Dedifferentiated amniotic fluid mesenchymal stem cell (primary cell): ENCODE data around the gene HGFAC.

Experiments used
- DNase-seq: peaks from one replicate; pipeline ENCODE4 v3.0.0-alpha.2; 2016; ENCODE audit errors: extremely low spot score

Gene HGFAC

DNA sequence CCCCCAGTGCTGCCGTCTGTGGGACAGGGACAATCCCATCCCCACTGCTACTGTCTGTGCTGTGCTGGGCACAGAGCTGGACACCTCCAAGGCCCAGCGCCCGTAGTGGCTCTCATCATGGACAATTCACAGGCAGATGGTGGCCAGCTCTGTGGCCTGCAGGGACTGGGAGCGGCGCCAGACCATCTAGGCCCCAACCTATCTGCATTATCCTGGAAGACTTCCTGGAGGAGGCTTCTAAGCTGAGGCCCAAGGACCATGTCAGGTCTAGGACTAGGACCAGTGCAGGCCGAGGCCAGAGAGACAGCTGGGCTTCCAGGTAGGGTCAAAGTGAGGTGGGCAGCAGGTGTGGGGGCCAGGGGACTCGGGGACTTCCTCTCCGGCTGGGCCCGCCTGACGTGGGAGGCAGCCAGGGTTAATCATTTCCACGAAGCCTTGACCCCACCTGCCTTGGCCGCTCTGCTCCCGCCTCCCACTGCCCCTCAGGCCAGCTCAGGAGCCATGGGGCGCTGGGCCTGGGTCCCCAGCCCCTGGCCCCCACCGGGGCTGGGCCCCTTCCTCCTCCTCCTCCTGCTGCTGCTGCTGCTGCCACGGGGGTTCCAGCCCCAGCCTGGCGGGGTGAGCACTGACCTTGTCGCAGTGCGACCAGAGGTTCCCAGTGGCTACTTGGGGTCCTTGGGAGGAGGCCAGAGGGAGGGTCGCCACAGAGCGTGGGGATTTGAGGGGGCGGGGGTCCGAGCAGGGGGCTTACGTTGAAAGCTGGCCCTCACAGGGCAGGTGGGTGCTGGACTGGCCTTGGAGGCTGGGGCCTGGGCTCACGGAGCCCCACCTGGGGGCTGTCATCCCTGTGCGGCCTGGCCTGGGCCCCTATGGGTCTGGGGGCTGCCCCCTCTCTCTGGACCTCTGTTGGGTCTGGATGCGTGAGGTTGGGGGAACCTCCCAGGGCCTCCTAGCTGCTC, at the start of gene HGFAC:
Gene HGFAC (plus strand): TSS at position 468 of the 959 bp plus-strand sequence. CDS start 34 bp downstream, at position 502.
- no peak for DNase-seq

DNA sequence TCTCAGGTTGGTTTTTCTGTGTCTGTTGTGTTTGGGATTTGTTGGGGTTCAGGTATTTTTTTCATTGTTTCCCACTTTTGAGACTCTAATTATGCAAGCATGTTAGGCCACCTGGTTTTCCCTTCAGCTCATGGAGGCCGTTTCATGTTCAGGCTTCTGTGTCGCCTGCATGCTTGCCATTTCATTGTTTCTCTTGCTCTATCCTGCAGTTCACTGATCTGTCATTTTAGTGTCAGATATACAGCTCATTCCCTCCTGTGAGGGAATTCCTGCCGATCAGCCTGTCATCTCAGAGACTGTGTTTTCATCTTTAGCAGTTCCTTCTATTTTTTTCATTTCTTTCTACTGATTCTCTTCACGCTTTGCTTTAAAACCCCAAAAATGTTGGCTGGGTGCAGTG, 49.4 kb upstream of the HGFAC start:
- DNase-seq, result no peak

DNA sequence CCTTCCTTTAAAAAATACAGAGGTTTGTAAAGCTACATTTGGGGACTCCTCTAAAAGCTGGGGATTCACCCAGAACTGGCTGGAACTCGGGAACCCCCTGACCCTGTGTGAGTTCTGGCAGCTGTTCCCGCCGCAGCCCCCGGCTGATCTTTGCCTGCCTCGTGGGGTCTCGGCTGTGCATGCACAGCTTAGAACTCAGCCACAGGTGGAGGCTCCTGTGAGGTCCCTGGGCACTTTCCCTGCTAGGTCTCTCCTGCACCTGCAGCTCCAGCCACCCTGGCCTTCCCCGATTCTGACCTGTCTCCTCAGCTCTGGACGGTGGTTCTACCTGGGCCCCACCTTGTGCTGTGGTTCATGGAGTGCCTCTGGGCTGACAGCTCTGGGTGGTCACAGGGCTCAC, 48.6 kb upstream of the HGFAC start:
- no peak for DNase-seq

DNA sequence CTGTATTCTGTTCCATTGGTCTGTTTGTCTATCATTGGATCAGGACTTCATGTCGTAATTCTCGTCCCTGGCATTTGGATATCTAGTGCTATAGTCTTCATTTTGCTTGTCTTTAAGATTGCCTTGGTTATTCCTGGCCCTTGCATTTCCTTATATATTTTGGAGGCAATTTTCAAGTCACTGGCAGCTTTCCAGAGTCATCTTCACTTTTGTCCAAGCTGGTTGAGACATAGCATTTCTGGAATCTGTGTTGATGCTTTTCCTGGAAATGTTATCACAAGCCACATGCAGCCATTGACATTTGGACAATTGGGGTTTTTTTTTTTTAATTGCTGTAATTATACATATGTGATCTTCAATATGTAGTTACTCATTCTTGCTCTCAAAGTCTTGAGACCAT, 45.2 kb upstream of the HGFAC start:
- DNase-seq, result no peak

DNA sequence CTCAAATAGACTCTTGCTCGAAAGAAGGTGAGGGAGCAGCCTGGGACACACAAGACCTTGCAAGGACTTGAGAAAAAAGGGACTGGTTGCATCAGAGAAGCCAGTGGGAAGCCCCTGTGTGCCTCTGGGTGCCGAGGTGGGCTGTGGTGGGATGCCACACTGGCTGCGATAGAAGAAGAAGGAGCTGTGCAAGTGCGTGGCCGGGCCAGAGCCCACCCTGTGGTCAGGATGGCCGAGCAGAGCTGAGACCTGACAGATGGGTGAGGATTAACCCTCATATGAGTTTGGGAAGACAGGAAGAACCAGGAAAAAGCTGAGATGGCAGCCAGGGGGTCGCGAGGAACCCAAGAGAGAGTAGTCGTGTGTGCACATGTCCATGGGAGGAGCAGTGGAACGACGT, 44.6 kb upstream of the HGFAC start:
- DNase-seq, result no peak

DNA sequence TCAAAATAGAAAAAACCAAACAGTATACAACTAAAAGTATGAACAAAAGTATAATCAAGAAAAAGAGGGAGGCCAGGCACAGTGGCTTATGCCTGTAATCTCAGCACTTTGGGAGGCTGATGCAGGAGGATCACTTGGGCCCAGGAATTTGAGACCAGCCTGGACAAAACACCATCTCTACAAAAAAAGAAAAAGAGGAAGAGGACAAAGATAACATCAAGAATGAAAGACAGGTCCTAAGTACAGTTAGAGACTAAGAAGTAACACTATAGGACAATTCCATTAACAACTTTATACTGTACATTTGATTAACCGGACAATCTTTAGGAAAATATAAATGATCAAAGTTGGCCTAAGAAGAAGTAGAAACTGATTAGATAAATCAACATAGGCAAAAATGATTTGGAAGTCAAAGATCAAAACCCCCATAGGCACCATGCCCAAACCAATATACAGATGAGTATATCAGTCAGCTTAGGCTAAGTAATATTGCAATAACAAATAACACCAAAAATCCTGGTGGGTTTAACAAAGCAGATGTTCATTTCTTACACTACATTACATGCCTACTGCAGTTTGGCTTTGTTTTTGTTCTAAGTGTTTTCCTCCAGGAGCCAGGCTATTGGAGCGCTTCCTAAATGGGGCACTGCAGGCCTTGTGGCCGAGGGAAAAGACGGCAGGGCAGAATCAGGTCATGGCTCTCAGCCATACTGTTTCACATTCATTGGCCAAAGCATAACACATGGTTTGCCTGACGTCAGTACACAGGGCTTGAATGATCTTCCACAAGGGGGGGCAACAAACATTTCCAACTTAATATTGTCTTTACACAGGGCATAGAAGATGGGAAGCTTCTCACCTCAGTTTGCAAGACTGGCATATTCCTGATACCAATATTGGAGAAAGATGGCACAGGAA, 42.2 kb upstream of the HGFAC start:
- no peak for DNase-seq

DNA sequence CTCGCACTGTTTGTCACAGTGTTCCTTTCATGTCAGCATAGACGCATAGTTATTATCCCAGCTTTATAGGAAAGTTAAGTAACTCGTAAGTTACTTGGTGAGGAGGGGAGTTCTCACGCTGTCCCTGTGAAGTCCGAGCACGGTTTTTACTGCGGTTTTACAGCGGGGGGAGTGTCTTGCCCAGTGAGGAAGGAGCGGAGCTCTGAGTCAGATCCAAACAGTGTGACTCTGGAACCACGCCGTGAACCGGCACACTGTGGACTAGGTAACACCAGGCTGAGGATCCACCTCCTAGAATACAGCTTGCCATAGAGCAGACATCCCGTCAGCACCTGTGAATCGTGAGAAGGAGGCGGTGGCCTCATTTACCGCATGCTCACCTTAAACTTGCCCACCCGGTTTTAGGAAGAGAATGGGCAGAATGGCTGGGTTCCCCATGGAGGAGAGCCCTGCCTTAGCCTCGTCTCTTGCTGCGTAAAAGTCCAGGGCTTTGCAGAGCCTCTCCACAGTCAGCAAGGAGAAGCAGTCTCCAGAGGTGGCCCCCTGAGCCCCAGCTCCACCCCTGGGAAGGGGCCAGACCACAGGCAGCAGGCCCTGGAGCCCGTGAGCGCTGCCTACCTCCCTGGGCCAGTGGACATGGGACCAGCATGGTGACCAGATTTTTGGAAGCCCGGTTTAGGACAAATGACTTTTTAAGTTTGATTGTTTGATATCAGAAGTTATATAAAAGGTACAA, 40.2 kb upstream of the HGFAC start:
- no peak for DNase-seq

DNA sequence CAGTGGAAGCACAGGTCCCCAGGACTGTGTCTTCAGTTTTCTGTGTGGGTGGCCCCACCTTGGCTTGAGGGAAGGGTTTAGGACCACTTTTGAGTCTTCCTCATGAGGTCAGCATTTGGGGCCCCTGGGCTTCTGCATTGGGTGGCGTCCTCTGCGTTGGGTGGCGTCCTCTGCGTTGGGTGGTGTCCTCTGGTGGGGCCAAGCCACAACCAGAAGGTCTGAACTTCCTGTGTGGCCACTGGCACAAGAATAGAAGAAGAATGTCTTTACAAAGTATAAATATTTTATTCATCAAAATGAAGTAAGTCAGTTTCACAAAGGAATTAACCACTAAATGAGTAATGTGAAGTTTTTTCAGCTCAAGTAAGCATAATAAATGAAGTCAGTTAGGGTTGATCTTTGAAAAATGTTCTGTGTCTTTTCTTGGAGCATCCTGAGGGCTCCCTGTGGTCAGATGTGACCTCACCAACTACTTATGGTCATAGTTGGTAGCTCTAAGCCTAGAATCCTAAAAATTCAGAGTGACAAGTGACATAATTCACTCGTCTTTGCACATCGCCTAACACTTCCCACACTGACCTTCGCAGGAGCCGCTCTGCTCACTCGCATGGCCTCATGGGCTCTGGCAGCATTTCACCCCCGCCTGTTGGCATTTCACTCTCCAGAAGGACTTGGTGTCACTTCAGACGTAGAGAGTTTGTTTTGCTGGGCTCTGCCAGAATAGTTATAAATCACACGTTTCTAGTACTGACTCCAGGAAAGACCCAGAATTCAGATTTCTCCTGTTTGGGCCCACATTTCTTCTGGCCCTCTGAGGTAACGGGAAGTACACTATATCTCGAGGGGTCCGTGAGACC, 39.0 kb upstream of the HGFAC start:
- peak; percentile 62 for DNase-seq

DNA sequence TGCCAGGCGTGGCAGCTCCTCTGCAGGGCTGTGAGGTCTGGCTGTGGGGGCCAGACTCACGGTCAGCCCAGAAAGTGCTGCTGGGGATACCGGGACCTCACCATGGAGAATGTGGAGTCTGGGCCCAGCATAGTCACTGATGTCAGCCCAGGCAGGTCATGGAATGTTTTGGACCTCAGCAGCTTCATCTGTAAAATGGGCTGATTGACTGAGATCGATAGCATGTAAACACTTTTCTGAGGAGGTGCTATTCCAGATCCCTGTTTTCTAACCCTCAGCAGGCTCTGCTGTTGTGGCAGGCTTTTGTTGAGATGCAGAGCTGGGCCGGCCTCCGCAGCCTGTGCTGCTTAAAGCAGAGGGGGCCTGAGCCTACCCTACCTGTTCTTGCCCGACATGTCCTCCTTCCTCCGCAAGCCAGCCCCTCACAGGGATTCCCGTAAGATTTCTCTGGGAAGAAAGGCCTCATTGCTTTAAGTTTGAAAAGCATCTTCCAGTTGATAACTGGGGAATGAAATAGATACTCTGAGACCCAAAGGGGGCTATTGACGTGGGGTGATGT, 38.3 kb upstream of the HGFAC start:
- no peak for DNase-seq

DNA sequence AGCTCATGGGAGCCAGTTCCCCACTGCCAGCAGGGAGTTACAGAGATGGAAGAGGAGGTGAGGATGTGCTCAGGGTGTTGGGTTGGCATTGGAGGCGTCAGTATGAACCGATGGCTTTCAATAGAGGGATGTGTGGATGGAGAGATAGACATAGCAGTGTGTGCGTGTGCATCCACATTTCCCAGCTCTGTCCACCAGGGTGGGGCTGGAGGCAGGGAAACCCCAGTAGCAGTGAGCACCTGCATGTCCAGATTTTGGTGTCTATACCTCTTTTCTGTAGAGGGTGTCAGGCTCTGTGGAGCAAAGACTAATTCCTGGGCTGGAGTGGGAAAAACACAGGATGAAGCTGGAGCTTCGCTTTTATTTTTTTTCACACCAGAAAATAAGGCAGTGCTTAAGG, 37.2 kb upstream of the HGFAC start:
- DNase-seq, result no peak

DNA sequence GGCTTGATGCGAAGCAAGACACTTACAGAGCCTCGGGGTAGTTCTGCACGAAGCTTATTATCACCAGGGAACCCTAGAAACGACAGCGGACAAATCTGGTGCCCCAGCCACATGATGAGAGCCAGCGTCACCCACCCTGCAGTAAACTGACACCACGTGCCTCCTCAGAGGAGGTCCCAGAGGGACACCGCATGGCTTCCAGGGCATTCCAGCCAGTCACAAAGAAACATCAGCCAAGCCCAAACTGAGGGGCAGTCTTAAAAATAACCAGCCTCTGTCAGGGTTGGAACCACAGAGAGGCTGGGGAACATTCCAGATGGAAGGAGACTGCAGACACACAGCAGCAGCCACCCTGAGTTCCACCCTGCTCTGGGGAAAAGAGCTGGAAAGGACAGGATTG, 36.6 kb upstream of the HGFAC start:
- no peak for DNase-seq

DNA sequence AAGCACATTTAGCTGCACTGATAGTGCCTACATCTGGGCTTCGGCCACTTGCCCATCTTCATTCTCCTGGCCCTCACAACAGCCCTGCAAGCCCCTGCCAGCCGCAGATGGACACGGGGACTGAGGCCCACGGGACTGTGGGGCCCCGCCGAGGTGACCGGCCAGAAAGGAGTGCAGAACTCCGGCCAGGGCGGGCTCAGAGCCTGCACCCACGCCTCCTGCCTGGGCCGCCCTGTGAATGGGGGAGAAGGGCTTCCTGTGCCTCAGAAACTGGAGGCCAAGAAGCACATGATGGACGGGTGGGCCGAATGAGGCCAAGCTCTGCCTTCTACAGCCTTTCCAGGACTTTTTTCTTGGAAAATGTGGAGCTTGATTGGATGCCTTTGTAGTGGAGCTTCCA, 35.7 kb upstream of the HGFAC start:
- DNase-seq, result no peak

DNA sequence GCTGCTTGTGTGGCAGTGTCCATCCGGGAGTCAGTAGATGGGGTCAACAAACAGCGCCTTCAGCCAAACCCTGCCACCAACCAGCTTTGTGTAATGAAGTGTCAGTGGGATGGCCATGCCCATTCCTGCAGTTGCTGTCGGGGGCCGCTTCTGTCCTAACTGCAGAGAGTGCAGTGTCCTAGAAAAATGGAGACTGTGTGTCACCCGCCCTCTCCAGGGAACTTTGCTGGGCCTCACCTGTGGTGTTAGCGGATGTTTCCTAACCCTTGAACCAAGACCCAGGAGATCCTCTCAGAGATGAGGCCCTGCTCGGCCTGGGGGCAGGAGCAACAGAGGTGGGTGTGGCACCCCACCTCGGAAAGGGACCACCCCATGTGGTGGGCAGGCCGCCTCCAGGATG, 35.3 kb upstream of the HGFAC start:
- DNase-seq, result no peak

DNA sequence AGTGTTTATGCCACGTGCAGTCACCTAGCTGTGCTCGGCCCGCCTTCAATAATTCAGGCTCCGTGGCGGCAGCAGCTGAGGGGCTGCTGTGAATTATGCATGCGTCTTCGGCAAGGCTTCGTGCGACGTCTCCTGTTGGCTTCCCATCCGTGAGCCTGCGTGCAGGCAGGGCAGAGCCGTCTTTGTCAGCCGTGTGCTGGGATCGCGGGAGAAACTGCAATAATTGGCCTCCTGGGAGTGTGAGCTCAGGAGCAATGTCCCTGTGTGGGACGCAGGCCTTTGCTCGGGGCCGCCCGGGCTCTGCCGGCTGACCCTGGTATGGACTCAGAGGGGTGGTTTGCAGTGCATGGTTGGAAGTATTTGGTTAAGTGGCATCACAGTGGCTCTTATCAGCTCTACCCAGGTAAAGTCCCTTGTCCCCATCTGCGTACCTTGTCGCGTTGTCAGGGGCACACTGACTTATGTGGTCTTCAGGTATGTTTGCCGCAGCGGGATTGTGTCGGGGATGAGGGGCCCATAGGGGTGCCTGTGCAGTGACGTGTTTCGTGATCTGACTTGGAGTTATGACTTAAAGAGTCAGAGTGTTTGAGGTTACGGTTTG, 34.5 kb upstream of the HGFAC start:
- DNase-seq, result no peak

DNA sequence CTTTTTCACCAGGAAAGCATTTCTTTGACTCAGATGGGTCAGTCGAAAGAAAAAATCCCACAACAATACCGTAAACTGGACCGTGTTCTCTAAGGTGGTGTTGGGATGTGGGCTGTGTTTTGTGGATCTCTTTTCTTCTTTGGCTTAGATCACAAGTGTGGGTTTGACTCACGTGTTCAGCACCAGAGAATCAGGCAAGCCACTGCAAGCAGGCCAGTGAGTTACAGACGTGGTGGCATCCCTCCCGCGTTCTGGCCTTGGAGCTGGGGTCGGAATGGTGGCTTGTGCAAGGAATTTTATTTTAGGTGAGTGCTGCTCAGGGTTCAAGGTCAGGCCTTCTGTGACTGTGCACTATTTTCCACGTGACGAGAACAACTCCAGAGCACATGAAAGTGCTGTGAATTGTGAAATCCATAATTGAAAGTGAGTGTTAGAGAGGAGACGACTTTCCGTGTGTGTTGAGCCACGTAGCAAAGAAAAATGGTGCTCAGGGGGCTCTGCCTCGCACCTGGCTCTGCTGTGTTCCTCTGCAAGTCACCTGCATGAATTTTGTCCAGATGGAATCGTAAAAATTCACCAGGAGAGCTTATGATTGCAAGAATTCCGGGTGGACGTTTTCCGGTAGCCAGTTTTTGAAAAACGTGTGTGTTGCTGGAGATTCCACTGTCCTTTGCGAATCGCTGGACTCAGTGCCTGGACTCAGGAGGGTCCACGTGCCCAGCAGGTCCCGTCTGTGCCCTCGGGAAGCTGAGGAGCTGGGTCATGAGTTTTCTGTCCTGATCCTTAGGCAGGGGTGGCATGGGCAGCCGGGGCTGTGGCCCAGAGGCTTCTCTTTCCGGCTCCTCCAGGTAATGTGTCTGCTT, 33.6 kb upstream of the HGFAC start:
- DNase-seq, result no peak

DNA sequence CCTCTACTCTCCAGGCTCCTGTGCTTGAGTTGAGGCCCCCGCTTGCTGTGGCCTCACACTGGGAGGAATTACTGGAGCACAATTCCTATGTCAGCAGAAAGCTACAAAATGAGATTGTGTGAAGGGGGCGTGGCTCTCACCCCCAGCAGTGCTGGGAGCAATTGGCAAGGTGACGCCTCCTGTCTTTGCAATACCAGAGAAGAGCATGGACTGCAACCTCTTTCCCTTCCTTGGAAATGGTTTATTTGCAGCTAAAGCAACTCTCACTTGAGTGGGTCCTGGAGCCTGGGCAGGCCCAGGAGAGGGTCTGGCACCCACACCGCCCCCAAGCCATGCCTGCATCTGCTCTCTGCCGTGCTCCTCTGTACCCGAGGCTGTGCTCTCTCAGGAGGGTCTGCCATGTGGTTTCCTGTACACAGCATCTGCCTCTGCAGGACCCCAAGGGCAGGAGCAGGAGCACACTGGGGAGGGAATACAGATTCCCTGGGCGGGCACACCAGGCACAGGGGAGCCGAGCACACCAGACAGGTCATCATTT, 32.9 kb upstream of the HGFAC start:
- no peak for DNase-seq

DNA sequence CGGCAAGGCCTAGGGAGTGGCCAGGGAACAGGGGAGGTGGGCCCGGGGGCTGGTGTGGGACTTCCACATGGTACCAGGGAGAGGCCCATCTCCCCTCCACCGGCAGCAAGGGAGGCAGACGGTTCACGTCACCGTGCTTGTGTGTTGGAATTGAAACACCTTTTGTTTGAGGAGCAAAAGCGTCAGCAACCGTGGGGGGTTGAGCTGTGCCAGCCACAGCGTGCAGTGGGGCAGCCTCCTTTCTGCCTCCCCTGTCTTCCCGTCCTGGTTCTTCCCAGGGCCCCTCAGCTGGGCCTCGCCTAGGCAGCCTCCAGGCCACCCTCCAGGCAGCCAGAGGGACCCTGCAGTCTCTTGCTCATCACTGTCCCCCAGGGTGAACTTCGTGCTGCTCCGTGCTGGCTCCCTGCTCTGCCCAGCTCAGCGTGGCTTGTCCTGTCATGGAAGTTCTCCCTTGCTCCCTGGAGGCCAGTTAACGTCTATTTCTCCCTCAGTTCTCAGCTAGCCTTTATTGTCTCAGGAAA, 32.1 kb upstream of the HGFAC start:
- DNase-seq, result no peak

DNA sequence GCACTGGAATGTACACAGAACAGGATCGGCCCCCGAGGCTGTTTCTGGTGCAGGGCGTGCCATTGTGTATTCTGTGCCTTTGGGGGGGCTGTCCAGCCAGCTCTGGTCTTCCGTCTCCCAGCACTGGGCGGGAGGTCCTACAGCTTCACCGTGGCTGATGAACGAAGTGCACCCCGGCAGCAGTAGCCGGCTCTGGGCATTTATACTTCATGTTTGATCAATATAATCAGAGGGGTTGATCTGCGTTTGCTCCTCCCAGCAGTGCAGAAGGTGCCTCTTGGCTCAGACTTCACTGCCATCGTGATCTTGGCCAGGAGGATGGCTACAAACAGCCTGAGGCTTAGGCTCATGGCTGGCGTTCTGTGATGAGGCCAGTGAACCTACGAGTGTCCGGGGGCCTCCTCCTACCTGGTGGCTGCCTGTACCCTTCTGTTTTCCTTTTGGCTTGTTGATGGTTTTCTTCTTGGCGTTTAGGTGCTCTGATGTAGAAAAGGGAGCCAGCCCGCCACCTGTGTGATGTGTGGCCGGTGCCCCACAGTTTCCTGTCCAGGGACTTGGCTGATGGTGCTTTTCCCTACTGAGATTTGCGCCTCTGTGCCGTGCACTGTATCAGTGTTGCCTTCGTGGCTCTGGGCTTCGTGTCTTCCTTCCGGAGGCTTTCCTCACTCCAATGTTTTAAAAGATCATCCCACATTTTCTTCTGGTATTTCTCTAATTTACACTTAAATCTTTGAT, 31.2 kb upstream of the HGFAC start:
- no peak for DNase-seq
